Eye (tissue), 1 donor: ENCODE results near the gene YWHAQ.
A peak's percentile ranks its signal among the peaks of the same experiment; 100 is the strongest.

Experiments used
- DNase-seq: peaks from one replicate; pipeline ENCODE4 v3.0.0-alpha.2; 2015

YWHAQ gene

DNA sequence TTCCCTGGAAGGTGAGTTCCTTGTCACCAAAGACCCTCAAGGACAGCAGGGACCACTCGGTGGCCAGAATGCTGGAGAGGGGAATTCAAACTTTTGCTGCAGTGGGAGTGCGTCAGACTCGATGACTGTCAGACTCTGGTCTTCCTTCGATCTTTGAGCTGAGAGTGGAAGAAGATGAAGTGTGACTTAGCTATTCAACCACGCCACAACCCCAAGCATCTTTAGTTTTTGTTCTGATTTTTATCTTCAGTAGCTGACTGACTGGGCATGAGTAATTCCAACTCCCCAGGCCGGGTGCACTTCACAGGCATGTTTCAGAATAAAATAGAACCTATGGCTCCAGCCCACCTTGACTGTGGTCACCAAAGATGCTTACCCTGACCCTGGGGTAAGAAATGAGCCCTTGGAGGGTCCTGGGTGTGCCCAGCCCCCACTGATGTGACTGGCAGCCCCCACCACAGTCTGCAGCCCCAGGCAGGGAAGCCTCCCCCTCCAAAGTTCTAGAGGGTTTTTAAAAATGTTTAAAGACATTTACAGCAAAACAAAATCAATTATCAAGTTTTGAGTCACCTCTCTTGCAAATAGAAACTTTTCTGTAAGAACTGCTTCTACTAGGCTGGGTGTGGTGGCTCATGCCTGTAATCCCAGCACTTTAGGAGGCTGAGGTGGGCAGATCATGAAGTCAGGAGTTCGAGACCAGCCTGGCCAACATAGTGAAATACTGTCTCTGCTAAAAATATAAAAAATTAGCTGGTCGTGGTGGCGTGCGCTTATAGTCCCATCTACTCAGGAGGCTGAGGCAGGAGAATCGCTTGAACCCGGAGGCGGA is 24.9 kb upstream of the YWHAQ start:
- DNase-seq: no peak

DNA sequence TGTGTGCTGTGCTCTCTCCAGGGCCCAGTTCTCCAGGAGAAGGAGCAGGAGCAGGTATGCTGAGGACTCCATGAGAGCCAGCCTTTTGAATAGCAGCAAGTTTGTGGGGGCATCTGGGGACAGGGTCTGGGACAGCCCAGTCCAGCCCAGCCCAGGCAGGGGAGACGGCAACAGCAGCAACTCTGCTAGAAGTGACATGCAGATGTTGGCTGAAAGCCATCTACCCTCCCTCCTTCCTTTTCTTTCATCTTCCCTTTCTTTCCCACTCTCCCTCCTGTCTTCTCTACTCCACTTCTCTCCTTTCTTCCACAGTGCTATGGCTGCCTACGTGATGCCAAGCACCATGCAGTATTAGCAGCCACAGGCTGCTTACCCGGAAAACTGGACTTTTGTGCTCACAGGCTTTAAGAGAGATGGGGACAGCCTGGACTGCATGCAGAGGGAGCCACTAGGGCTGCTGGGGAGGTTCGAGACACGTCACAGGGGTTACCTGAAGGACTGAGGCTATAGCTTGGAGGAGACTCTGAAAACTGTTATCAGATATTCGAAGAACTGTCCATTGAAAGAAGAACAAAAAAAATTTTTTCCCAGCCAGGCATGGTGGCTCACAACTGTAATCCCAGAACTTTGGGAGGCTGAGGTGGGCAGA is 23.8 kb upstream of the YWHAQ start:
- DNase-seq: no peak

DNA sequence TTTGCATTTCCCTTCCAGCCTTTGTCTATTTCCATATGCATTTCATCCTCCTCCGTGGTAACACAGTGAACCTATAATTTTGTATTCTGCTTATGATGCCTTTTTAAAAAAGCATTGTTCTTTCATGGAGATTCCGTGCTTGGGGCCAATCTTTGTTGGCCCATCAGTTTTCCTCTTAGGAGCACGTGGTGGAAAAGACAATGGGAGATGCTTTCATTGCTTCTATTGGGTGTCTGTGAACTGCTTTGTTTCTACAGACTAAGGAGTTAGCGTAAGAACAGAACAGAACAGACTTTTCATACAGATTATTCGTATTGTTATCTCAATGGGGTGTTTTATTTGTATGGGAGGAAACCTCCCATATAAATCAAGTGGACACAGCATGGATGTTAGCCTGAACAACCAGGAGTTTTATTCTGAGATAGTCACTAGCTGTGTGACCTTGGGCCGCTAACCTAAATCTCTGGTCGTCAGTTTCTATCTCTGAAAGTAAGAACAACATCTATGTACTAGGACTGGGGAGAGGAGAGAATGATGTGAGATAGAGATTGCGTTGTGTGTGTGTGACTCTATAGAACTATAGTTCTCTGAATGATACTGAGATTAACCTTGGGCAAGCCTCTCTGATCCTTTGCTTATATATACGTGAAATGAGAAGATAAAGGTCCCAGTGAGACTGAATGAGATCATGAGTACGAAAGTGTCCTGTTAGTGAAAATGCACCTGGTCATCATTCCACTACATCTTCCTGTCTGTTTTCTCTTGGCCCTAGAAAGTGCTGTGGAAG is 22.9 kb upstream of the YWHAQ start:
- no peak for DNase-seq

DNA sequence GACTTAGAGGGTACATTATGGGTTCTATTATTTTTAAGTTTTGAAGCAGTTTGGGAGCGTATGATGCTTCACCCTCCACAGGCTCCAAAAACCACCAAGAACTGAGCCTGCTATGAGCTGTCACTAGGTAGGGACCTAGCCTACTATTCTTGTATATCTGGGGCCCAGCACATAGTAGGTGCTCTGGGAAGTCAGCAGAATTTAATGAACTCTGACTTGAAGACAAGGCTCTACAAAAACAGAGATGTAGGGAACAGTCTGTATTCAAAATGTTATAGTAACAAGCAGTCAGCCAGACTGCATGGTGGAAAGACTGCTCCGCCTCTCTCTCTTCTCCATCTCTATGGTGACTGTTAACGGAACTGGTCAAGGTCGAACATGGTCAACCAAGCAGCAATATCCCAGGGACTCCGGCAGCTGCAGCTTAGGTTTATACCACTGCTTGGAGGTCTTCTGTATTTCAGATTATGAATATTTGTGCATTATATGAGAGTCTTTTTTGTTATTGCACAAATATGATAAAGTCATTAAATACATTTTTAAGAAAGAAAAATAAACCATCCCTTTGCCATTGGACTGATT is 22.2 kb upstream of the YWHAQ start:
- peak; percentile 62 for DNase-seq

DNA sequence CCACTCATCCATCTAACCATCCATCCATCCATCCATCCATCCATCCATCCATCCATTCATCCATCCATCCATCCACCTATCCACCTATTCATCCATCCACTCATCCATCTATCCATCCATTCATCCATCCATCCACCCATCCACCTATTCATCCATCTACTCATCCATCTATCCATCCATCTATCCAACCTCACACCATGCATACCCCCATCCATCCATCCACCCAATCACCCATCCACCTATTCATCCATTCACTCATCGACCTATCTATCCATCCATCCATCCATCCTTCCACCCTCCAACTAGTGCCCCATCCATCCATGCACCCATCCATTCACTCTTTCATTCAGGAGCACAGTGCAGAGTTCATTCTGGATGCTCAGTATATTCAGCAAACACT is 21.5 kb upstream of the YWHAQ start:
- DNase-seq: no peak

DNA sequence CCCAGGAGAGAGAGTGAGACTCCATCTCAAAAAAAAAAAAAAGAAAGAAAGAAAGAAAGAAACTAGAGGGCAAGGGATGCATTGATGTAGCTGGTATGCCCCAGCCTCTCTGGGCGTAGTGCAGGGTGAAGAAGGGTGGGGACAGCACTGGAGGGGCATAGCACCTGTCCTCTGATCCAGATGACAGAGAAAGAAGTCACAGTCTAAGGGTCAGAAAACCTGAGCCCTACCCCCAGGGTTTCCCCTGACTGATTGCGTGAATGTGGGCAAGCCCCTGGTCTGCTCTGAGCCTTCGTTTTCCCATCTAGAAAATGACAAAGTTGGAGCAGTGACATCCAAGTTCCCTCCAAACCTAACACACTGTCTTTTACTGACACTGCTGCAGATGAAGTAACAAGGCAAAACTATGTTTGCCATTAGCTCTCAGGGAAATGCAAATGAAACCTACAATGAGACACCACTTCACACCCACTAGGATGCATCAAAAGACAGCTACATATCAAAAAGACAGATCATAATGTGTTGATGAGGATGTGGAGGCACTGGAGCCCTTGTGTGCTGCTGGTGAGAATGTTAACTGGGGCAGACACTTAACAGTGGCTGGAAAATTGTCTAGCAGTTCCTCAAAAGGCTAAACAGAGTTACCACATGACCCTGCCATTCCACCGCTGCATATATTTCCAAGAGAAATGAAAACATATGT is 19.5 kb upstream of the YWHAQ start:
- DNase-seq: no peak

DNA sequence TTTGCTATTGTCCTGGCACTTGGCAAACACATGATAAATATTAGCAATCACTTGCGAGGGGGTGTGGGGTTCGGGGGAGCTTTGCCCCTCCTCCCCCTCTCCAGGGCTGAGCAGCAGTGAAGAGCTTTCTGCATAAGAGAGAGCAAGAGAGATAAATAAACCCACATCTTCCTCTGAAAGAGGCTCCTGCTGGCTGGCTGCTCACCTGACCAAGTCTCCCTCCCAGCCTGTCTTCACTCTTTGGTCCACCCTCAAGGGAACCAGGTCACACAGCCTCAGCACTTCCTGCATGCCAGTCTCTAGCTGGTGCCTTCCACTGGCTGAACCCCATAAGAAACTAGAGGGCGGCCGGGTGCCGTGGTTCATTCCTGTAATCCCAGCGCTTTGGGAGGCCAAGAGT is 18.5 kb upstream of the YWHAQ start:
- no peak for DNase-seq

DNA sequence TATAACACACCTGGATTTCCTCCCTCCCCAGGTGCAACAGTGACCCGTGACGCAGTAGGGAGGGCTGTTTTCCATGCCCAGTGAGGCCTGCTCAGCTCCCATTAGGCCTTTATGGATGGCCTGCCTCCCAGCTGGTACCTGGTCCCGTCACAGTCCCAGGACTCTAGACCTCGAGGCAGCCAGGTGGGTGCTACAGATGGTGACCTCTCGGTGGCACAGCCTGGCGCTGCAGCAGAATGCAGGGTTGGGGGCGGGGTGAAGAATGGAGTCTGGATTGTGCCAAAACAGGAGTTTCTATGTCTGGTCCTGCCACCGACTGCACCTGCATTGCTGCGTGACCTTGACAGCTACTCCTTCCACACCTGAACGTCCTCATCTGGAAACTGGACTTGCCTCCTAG is 18.0 kb upstream of the YWHAQ start:
- DNase-seq: no peak

DNA sequence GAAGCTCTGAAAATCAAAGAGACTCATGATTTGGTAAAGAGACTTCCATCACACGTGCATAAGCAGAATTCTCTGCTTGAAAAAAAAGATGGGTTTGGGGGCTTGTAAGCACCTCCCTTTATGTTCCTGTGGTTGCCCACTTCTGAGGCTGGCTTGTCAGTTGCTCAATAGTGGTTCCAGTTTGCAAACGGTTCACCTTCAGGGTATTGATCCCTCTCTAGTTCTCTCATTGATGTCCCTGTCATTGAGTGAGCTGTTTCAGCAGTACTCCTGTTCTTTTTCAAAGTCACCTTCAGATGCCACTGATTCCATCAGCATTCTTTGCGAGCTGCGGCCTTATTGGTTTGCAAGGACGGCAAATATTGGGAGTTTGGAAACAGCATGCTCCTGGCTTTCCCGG is 17.1 kb upstream of the YWHAQ start:
- DNase-seq: no peak

DNA sequence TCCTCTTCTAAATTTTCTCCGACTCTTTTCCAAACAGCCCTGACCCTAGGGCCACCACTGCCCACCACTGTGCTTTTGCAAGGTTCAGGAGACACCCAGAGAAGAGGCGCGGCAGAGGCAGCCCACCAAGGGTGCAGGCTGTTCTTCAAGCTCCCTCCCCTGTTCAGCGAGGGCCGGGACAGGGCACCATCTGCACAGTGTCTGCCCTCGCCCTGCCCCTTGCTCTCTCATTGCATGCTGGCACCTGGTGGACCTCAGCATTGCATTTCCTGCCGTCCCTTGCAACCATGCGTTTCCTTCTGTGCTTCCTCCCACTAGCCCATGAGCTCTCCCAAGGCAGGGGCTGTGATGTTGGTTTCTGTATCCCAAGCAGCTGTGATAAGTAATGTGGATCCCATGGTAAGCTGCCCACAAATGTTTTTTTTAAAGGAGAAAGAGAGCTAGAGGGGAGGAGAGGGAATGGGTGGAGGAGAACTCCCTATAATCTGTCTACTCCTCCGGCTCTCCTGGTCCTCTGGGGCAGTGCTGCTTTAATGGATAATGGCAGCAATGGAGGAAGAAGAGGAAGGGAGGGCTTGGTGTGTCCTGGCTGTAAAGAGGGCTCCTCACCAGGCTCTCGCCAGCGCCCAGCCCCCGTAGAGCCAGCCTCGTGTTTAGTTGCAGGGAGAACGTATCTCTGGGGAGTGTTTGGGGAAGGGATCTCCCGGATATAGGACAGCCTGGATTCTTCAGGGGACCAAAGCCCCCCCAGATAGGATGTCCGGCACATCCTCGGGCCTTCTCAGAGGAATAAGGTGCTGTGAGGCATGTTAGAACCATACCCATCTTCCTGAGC is 15.6 kb upstream of the YWHAQ start:
- no peak for DNase-seq

DNA sequence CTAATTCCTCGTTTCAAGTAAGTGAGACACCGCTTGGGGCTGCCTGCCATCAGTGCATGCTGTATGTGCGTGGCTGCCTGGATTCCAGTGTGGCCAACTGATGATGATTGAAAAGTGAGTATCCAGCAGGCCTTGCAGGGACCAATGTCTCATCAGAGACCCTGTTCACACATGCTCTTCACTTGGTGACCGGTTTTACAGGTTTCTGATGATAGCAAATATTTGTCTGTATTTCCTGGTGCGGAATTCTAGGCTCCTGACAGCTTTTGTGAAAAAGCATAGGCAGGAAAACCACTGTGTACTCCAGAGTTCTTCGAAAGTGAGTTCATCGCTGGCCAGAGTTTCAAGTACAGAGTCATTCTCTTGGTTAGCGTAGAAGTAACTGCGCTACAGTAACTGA is 13.8 kb upstream of the YWHAQ start:
- DNase-seq: peak; percentile 29

DNA sequence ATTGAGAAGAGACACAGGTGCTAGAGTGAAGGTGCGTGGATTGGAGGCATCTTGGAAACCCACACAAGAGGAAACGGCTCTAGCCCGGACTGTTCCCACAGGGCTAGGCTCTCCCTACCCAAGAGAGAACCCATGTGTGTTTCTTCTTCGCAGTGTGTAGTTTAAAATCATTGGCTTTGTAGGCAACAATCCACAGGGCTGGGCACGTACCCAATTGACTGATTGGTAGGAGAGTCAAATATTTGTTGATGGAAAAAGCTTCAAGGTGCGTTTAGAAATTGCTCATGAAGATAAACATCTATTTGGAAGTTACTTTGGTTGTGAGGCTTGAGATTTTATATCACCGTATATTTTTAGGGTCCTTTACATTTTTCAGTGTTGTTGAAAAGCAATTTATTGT is 13.2 kb upstream of the YWHAQ start:
- DNase-seq: no peak

DNA sequence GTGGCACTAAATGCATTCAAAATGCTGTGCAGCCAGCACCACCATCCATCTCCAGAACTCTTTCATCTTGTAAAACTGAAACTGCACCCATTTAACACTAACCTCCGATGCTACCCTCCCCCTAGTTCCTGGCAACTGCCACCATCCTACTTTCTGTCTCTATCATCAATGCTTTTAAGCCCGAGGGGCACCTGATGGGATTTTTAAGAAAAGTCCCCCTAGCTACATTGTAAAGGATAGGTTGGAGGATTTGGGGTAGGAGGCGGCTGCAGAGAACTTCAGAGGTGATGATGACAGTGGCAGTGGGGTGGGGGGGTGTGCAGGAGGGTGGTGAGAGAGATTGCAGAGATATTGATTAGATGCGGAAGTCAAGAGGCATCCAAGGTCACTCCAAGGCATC is 10.8 kb upstream of the YWHAQ start:
- no peak for DNase-seq

DNA sequence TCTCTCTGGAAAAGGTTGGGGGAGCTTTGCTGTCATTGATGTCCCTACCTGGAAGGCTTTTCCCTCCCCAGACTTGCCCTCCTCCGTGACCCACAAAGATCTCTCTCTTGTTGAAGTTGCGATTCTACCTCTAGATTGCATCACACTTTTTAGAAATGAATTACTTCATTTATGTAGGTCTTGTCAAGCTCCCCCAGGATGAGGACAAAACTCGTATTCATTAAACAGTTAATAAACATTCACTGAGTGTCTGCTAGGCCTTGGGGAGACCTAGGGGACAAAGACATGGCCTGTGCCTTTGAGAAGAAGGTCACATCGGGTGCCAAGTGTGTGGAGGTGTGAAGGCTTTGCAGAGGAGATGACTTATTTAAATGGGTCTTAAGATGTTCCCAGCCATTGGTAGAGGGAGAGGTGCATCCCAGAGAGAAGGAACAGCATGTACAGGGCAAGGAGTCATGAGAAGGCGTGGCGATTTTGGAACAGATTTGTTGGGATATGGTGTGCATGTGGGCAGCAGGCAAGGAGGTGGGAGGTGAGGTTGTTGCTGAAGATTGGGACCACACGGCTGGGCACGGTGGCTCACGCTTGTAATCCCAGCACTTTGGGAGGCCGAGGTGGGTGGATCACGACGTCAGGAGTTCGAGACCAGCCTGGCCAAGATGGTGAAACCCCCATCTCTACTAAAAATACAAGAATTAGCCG is 9.8 kb upstream of the YWHAQ start:
- no peak for DNase-seq

DNA sequence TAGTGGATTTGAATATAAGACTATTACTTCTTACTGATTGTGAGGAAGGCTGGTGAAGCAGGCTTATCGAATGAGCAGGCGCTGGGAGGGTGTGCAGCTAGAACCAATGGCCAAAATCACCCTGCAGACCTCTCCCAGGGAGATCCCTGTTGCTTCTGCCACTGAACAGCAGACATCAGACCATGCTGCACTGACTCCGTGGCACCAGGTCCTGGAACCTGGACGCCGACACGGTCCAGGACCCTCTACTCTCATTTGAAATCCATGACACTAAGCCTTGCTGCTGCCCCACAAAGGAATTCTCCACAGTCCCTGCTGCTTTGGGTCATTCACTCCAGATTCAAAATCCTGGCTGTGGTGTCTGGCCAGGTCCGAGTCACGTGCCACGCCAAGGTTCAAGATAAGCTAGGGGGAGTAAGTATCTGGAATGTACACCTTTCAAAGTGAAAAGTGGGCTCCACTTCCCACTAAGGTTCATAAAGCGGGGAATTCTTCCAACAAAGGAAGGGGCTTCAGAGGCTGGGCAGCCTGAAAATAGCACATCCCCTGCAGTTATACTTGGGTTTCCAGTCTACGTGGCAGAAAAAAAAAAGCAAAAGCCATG is 9.0 kb upstream of the YWHAQ start:
- DNase-seq: no peak

DNA sequence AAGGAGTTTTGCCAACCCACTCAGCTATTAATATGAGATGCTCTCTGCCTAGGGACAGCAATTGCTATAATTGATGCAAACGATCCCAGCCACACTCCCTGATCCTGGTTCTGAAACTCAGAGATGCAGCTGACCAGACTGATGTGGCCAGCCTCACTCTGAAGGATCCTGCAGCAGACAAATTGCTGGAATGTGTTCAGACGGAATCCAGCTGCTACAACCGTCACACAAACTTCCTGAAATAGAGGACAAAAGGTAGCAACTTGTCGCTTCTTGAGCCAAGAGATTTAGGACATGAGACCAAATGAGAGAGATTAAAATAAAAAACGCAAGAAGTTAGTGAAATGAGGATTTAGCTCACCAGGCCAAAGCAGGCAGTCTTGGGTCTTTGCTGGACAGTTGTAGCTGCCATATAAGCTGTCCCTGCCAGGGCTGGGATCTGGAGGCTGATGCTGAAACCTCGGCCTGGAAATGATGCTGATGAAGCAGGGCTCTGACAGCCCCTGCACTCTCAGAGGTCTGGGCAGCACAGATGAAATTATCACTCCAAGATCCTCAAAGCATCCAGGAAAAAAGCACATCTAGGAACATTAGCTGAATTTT is 8.3 kb upstream of the YWHAQ start:
- no peak for DNase-seq

DNA sequence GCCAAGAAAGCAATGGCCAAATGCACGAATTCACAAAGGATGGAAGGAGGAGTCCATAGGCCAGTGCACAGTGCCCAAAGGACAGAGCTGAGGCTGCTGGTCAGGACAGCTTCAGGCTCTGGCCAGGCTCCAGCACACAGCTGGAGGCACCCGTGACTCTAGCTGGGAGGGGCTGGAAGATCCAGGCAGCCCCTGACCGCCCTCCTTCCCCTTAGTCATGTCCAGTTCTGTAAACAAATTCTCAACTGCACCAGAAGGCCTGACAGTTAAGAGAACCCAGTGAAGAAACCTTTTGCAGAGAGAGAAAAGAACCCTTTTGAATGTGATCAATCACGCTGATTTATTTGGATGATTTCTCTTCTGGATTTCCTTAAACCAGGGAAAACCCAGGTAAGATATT is 7.7 kb upstream of the YWHAQ start:
- DNase-seq: no peak

DNA sequence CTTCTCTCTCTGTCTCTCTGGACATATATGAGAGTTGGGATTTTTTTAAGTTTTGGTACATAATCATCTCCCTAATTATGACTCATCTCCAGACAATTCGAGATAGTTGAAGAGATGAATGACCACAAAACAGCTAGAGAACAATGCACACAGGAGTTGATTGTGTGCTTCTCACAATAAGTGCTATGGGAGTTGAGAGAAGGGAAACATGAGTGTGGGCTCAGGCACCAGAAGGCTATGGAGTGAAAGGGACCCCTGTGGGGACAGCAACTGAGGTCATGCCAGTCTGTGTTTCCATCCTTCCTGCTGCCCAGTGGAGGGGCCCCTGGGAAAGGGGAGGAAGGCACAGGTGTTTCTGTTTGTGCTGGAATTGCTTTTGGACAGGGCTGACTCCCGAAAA is 6.5 kb upstream of the YWHAQ start:
- DNase-seq: peak; percentile 41

DNA sequence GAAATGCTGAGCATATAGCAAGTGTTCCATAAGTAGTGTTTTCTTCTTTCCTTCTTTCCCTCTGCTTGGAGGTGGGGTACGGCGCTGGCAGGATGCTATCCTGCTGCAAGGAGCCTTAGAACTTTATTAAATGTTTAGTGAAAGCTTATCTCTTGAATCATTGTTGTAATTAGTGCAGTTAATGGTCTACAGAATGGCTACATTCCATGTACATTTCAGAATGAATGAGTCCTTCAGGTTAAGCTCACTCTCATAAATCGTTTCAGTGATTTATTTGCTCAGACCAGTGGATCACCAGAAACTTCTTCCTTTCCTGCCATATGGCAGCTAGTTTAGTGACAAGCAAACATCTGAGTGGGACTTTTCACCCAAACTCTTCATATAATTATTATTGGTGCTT is 3.3 kb upstream of the YWHAQ start:
- no peak for DNase-seq
